Measurements from ENCODE around the gene ALAS2.
"Not testable (repeated sequence)": the region's sequence is repeated elsewhere in the genome, so short reads cannot be mapped to it uniquely, and the experiment has no call there.

The ALAS2 gene, protein sequence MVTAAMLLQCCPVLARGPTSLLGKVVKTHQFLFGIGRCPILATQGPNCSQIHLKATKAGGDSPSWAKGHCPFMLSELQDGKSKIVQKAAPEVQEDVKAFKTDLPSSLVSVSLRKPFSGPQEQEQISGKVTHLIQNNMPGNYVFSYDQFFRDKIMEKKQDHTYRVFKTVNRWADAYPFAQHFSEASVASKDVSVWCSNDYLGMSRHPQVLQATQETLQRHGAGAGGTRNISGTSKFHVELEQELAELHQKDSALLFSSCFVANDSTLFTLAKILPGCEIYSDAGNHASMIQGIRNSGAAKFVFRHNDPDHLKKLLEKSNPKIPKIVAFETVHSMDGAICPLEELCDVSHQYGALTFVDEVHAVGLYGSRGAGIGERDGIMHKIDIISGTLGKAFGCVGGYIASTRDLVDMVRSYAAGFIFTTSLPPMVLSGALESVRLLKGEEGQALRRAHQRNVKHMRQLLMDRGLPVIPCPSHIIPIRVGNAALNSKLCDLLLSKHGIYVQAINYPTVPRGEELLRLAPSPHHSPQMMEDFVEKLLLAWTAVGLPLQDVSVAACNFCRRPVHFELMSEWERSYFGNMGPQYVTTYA

DNA sequence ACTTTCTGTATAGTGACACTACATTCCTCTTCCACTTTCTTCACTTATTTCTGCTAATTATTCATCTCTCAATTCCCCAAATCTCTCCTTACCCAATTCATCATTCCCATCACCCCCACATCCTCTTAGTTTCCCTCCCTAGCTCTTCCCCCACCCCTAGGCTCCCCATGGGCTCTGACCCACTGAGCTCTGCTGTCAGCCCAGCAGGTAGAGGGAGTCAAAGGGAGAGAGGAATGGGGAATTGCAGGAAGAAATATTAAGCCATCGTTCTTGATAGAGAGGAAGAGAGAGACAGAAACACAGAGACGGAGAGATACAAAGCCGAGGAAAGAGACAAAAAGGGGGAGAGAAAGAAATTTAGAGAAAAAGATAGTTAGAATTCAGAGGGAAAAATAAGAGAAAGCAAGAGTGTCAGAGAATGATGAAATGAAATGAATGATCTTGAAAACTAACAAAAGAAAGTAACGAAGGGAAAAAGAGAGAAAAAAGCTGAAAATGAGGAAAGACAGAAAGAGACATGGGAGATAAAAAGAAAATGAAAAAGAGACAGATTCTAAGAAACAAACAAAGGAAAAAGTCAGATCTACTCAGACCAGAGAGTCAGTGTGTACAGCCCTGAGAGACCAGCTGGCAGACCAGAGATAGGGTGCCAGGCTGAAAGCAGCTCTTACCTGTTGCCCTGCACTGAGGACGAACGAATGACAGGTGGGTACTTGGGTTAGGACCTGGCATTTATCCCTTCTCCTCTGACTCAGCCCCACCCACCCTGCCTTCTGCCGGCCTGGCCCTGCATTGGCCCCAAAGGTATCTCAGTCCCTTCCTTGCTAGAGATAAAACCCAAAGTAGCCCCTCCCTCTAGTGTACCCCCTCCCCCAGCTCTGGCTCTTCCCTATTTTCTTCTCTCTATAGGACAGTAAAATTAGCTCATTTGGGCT, at the start of gene ALAS2:
TSS of gene ALAS2 (minus strand) at position 707 of the 935 bp plus-strand sequence. CDS start 4,977 bp downstream, outside the sequence.
- Histone ChIP-seq H3K4me1 (ENCODE audit: control insufficient read depth in 5 of 5, insufficient read depth in 5 of 5, low read length in 5 of 5) (no peaks in the 10 kb centered on the region), H3K9me3 (ENCODE audit: control insufficient read depth in 5 of 5, low read length in 5 of 5) (peaks cover 0 to 3% (median 0%) of the 10 kb centered on the region in 5 donors)

DNA sequence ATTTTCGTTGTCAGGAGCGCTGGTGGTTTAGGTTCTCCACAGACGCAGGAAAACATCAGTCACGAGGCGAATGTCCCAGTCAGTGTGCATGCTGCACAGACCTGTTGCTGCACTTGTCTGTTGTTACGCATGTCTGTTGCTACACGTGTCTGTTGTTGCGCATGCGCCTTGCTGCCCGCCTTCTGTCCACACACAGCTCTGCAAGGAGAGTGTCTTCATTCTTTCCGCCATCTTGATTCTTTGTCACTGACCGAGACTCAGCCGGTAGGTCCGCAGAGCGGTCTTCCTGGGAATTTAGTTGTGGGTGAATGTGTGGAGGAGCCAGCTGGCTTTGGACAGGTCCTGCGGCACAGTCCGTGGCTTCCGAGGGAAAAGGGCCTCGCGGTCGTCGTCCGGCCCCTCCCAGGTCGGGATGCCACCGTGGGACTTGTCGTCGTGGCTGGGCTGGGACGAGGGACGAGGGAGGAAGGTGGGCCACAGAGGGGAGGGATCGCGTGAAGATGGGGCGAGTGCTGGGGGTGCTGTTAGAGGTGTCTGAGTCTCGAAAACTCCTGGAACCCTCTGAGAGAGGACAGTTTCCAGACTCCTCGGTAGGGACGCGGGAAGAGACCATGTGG, 44.2 kb upstream of the ALAS2 start, which contains the start of gene PAGE2B:
TSS of gene PAGE2B (plus strand) at position 180 of the 617 bp plus-strand sequence. CDS start 1,012 bp downstream, outside the sequence.
- Histone ChIP-seq H3K27ac (ENCODE audit: low read depth, low read length) (no peak within 1 kb of the TSS), H3K4me3 (ENCODE audit: low read depth in 1 of 5, low read length in 5 of 5) (no peak within 1 kb of the TSS), H3K9ac (ENCODE audit: low read length in 5 of 5) (no peak within 1 kb of the TSS), H3K36me3 (ENCODE audit: control insufficient read depth in 5 of 5, insufficient read depth in 5 of 5, low read length in 5 of 5) (no peaks in the 10 kb centered on the region), H3K27me3 (ENCODE audit: control insufficient read depth in 5 of 5, insufficient read depth in 4 of 5, low read length in 5 of 5) (peaks cover 0 to 11% (median 2%) of the 10 kb centered on the region in 5 donors), H3K9me3 (ENCODE audit: control insufficient read depth in 5 of 5, low read length in 5 of 5) (peaks cover 0 to 4% (median 0%) of the 10 kb centered on the region in 5 donors), H3K4me1 (ENCODE audit: control insufficient read depth in 5 of 5, insufficient read depth in 5 of 5, low read length in 5 of 5) (no peaks in the 10 kb centered on the region)

More for the DNA sequence above, at the start of gene ALAS2:
- no peak within 1 kb of the TSS for H3K27ac ChIP-seq (ENCODE audit: low read depth, low read length)
- H3K27me3 ChIP-seq (ENCODE audit: control insufficient read depth in 5 of 5, insufficient read depth in 4 of 5, low read length in 5 of 5), result peaks cover 0 to 16% (median 5%) of the 10 kb centered on the region in 5 donors
- H3K36me3 ChIP-seq (ENCODE audit: control insufficient read depth in 5 of 5, insufficient read depth in 5 of 5, low read length in 5 of 5), result no peaks in the 10 kb centered on the region
- H3K9ac ChIP-seq (ENCODE audit: low read length in 5 of 5), result no peak within 1 kb of the TSS
- no peak within 1 kb of the TSS for H3K4me3 ChIP-seq (ENCODE audit: low read depth in 1 of 5, low read length in 5 of 5)

DNA sequence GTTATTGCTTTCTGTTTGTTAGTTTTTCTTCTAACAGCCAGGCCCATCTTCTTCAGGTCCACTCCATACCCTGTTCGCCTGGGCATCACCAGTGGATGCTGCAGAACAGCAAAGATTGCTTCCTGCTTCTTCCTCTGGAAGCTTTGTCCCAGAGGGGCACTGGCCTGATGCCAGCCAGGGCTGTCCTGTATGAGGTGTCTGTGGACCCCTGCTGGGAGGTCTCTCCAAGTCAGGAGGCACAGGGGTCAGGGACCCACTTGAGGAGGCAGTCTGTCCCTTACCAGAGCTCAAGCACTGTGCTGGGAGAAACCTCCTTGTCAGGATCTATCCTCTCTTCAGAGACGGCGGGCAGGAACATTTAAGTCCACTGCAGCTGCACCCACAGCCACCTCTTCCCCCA, 41.5 kb upstream of the ALAS2 start:
- H3K9me3 ChIP-seq (ENCODE audit: control insufficient read depth in 5 of 5, low read length in 5 of 5), result peaks cover 0 to 4% (median 0%) of the 10 kb centered on the region in 5 donors
- H3K27me3 ChIP-seq (ENCODE audit: control insufficient read depth in 5 of 5, insufficient read depth in 4 of 5, low read length in 5 of 5), result peaks cover 0 to 11% (median 2%) of the 10 kb centered on the region in 5 donors
- H3K9ac ChIP-seq (ENCODE audit: low read length in 5 of 5), result no peak overlapping the region
- no peak overlapping the region for H3K4me3 ChIP-seq (ENCODE audit: low read depth in 1 of 5, low read length in 5 of 5)
- H3K4me1 ChIP-seq (ENCODE audit: control insufficient read depth in 5 of 5, insufficient read depth in 5 of 5, low read length in 5 of 5), result no peaks in the 10 kb centered on the region
- no peaks in the 10 kb centered on the region for H3K36me3 ChIP-seq (ENCODE audit: control insufficient read depth in 5 of 5, insufficient read depth in 5 of 5, low read length in 5 of 5)
- no peak overlapping the region for H3K27ac ChIP-seq (ENCODE audit: low read depth, low read length)

DNA sequence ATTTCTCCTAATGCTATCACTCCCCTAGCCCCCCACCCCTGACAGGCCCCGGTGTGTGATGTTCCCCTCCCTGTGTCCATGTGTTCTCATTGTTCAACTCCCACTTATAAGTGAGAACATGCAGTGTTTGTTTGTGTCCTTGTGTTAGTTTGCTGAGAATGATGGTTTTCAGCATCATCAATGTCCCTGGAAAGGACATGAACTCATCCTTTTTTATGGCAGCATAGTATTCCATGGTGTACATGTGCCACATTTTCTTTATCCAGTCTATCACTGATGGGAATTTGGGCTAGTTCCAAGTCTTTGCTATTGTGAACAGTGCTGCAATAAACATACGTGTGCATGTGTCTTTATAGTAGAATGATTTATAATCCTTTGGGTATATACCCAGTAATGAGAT, 36.4 kb upstream of the ALAS2 start:
- H3K27ac ChIP-seq (ENCODE audit: low read depth, low read length); H3K4me3 ChIP-seq (ENCODE audit: low read depth in 1 of 5, low read length in 5 of 5); H3K36me3 ChIP-seq (ENCODE audit: control insufficient read depth in 5 of 5, insufficient read depth in 5 of 5, low read length in 5 of 5); H3K9me3 ChIP-seq (ENCODE audit: control insufficient read depth in 5 of 5, low read length in 5 of 5); H3K9ac ChIP-seq (ENCODE audit: low read length in 5 of 5); H3K4me1 ChIP-seq (ENCODE audit: control insufficient read depth in 5 of 5, insufficient read depth in 5 of 5, low read length in 5 of 5); H3K27me3 ChIP-seq (ENCODE audit: control insufficient read depth in 5 of 5, insufficient read depth in 4 of 5, low read length in 5 of 5): not testable (repeated sequence)

DNA sequence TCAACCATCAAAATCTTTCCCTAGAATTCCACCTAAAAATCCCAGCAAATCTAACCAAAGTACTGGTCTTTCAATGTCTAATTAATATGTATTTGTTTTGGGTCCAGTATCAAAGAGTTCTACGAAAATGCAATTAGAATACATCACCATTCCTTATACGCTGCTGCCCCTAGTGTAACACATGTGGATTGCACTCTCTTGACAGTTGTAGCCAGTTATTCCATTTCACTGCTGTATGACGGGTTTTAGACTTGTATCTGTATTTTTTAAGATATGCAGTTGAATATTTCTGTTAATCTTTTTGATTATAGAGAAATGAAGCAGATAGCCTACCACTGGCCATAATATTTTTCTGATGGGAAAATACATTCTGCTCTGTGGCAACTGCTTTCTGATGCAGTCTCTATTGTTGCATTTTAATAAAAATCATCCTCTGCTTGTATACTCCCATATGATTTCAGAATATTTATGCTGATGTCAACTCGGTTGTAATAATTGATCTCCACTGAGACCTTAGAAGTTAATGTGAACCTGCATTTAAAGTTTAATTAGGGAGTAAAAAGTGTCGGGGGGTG, 27.0 kb upstream of the ALAS2 start:
- peaks cover 0 to 5% (median 0%) of the 10 kb centered on the region in 5 donors for H3K27me3 ChIP-seq (ENCODE audit: control insufficient read depth in 5 of 5, insufficient read depth in 4 of 5, low read length in 5 of 5)
- H3K9me3 ChIP-seq (ENCODE audit: control insufficient read depth in 5 of 5, low read length in 5 of 5), result no peaks in the 10 kb centered on the region
- H3K27ac ChIP-seq (ENCODE audit: low read depth, low read length), result no peak overlapping the region
- peaks cover 0 to 7% (median 0%) of the 10 kb centered on the region in 5 donors for H3K4me1 ChIP-seq (ENCODE audit: control insufficient read depth in 5 of 5, insufficient read depth in 5 of 5, low read length in 5 of 5)
- H3K4me3 ChIP-seq (ENCODE audit: low read depth in 1 of 5, low read length in 5 of 5), result peak overlapping the region in 3 of 5 donors; percentile 27 to 36 (median 29)
- no peaks in the 10 kb centered on the region for H3K36me3 ChIP-seq (ENCODE audit: control insufficient read depth in 5 of 5, insufficient read depth in 5 of 5, low read length in 5 of 5)
- no peak overlapping the region for H3K9ac ChIP-seq (ENCODE audit: low read length in 5 of 5)

DNA sequence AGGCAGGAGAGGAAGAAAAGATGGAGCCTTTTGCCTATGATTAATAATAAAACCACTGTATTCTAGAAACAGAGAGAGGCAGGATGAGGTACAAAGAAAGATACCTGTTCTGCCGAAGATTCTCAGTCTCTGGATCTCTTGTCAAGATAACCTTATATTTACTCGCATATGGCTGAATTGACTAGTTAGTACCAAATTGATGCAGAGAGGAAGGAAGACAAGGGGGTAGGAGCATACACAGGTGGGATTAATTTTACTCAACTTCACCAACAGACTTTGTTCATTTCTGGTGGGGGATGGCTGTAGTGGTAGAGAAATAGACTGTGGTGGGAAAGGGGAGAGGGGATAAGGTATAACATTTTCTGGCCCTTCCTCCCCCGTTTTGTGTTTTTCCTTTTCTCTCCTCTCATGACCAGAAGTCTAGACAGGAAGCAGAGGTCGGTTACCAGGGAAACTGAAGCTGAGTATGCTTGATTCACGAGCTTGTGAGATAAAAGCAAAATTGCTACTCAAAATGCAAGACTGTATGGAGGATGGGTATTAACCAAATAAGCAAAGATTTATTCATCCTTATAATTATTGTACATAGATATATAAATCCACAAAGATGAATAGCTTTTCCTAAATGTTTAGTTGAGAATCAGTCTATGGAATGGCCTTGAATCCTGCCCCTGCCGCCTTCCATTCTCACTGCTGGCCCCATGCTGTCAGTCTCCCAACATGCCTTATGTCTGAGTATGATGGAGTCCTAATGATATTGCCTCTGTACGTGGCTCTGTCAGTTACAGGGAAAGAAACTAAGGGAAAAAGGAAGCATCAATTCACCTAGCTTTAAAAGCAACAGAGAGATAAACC, 26.3 kb upstream of the ALAS2 start:
- Histone ChIP-seq H3K9me3 (ENCODE audit: control insufficient read depth in 5 of 5, low read length in 5 of 5) (peaks cover 0 to 4% (median 0%) of the 10 kb centered on the region in 5 donors), H3K27me3 (ENCODE audit: control insufficient read depth in 5 of 5, insufficient read depth in 4 of 5, low read length in 5 of 5) (peaks cover 0 to 5% (median 0%) of the 10 kb centered on the region in 5 donors), H3K4me3 (ENCODE audit: low read depth in 1 of 5, low read length in 5 of 5) (peak overlapping the region in 3 of 5 donors; percentile 27 to 36 (median 29)), H3K4me1 (ENCODE audit: control insufficient read depth in 5 of 5, insufficient read depth in 5 of 5, low read length in 5 of 5) (peaks cover 0 to 7% (median 0%) of the 10 kb centered on the region in 5 donors), H3K36me3 (ENCODE audit: control insufficient read depth in 5 of 5, insufficient read depth in 5 of 5, low read length in 5 of 5) (no peaks in the 10 kb centered on the region), H3K27ac (ENCODE audit: low read depth, low read length) (no peak overlapping the region), H3K9ac (ENCODE audit: low read length in 5 of 5) (no peak overlapping the region)

DNA sequence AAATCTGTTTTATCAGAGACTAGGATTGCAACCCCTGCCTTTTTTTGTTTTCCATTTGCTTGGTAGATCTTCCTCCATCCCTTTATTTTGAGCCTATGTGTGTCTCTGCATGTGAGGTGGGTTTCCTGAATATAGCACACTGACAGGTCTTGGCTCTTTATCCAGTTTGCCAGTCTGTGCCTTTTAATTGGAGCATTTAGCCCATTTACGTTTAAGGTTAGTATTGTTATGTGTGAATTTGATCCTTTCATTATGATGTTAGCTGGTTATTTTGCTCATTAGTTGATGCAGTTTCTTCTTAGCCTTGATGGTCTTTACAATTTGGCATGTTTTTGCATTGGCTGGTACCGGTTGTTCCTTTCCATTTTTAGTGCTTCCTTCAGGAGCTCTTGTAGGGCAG, 19.8 kb upstream of the ALAS2 start:
- H3K27me3 ChIP-seq (ENCODE audit: control insufficient read depth in 5 of 5, insufficient read depth in 4 of 5, low read length in 5 of 5); H3K4me1 ChIP-seq (ENCODE audit: control insufficient read depth in 5 of 5, insufficient read depth in 5 of 5, low read length in 5 of 5); H3K9me3 ChIP-seq (ENCODE audit: control insufficient read depth in 5 of 5, low read length in 5 of 5); H3K4me3 ChIP-seq (ENCODE audit: low read depth in 1 of 5, low read length in 5 of 5); H3K9ac ChIP-seq (ENCODE audit: low read length in 5 of 5); H3K27ac ChIP-seq (ENCODE audit: low read depth, low read length); H3K36me3 ChIP-seq (ENCODE audit: control insufficient read depth in 5 of 5, insufficient read depth in 5 of 5, low read length in 5 of 5): not testable (repeated sequence)

DNA sequence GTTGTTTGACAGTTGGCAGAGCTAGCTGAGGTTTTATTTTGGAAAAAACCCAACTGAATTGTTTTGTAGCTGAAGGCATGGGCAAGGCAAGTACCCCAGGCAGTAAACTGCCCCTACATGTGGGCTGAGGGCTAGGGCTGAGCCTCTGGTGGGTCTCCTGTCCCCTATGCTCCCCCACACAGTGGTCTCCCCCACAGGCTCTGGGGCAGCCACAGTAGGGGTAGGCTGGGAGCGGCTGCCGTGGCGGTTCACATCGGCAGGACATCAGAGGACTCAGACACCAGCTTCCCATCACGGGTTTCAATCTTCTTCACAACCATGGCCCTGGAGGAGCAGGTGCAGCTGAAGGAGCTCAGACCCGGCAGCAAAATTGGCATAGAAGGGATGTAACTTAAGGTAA, 10.7 kb upstream of the ALAS2 start:
- Histone ChIP-seq H3K9me3 (ENCODE audit: control insufficient read depth in 5 of 5, low read length in 5 of 5) (peaks cover 0 to 3% (median 0%) of the 10 kb centered on the region in 5 donors), H3K4me1 (ENCODE audit: control insufficient read depth in 5 of 5, insufficient read depth in 5 of 5, low read length in 5 of 5) (no peaks in the 10 kb centered on the region), H3K9ac (ENCODE audit: low read length in 5 of 5) (no peak overlapping the region), H3K27me3 (ENCODE audit: control insufficient read depth in 5 of 5, insufficient read depth in 4 of 5, low read length in 5 of 5) (no peaks in the 10 kb centered on the region), H3K4me3 (ENCODE audit: low read depth in 1 of 5, low read length in 5 of 5) (no peak overlapping the region), H3K36me3 (ENCODE audit: control insufficient read depth in 5 of 5, insufficient read depth in 5 of 5, low read length in 5 of 5) (no peaks in the 10 kb centered on the region), H3K27ac (ENCODE audit: low read depth, low read length) (no peak overlapping the region)

Data from subcutaneous abdominal adipose tissue (tissue), 5 donors.